NCI-H446 (cell line): ENCODE measurements around the gene POTEM.
"Not testable (repeated sequence)": the region's sequence is repeated elsewhere in the genome, so short reads cannot be mapped to it uniquely, and the experiment has no call there.

Source experiments
- DNase-seq, 2 experiments: peaks; one replicate each; lab custom pipeline; 2025; lab: John Stamatoyannopoulos, UW

The POTEM gene

GRCh38 chr14:18967134-18967533 is at the start of gene POTEM:
Gene POTEM (plus strand): TSS chr14:18967434. CDS start chr14:18967486, 52 bp downstream.
- DNase-seq: not testable (repeated sequence)

DNA sequence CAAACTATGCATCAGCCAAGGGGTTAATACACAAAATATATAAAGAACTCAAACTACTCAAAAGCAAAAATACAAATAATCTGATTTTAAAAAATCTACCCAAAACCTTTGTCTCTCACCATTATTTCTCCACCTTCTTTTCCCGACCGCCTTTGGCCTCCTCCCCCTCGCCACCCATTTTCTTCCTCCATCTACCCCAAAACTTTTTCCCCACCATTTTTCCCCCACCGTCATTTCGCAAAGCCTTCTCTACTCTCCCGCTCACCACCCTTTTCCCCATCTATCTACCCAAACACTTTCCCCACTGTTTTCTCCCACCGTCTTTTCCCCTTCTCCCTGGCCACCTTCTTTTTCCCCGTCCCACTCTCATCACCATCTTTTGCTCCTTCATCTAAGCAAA is 48.9 kb upstream of the POTEM start:
- DNase-seq: not testable (repeated sequence)

- DNase-seq: not testable (repeated sequence)
These were observed 47.2 kb upstream of the POTEM start for GRCh38 chr14:18920052-18920451.

GRCh38 chr14:18921055-18921701 is 46.1 kb upstream of the POTEM start:
- DNase-seq: not testable (repeated sequence)

- DNase-seq: not testable (repeated sequence)
These were observed 30.4 kb upstream of the POTEM start for GRCh38 chr14:18936848-18937247.

DNA sequence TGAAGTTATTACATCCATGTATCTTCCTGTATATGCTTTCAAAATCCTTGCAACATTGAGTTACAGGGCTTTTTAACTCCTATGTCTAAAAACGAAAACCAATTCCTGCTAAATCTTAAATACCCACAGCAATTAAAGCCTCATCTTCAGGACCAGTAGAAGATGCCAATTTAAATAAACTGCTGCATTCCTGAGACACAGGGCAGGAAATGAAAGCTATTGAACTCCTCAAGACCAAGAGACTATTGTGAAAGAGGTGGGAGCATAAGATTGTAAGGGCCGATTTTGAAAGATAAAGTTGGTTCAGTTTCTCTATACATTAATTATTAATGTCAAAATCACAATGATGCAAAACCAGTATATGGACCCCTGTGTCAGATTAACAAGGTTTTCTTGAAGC is 28.5 kb upstream of the POTEM start:
- DNase-seq: not testable (repeated sequence)

DNA sequence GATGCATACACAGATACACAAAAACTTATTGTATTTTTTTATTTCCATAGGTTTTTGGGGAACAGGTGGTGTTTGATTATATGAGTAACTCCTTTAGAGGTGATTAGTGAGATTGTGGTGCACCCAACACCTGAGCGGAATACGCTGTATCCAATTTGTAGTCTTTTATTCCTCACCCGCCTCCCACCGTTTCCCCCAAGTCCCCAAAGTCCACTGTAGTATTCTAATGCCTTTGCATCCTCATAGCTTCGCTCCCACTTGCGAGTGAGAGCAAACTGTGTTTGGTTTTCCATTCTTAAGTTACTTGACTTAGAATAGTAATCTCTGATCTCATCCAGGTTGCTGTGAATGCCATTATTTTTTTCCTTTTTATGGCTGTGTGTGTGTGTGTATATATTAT is 17.3 kb upstream of the POTEM start:
- not testable (repeated sequence) for DNase-seq

GRCh38 chr14:18953085-18953484 is 14.1 kb upstream of the POTEM start:
- DNase-seq: not testable (repeated sequence)

- not testable (repeated sequence) for DNase-seq
These were observed 11.4 kb upstream of the POTEM start for GRCh38 chr14:18955816-18956215.

GRCh38 chr14:18961576-18961975 is 5.7 kb upstream of the POTEM start:
- not testable (repeated sequence) for DNase-seq

- not testable (repeated sequence) for DNase-seq
These were observed 5.1 kb upstream of the POTEM start for GRCh38 chr14:18962143-18962542.

DNA sequence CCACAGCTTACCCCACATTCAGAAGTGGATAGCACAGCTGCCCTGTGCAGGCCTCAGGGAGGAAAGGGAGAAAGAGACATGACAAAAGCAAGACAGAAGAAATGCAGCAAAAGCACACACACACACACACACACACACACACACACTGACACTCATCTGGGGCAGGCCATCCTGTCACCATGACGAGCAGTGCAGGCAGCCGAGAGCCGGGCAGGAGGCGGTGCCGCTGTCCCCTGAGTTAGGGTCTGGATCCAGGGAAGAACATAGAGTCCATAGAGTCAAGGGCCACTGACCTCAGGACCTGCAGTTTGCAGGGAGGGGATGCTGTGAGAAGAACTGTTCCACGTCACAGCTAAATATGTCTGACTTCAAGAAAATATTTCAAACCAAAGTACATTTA is 4.0 kb upstream of the POTEM start:
- DNase-seq: not testable (repeated sequence)

DNA sequence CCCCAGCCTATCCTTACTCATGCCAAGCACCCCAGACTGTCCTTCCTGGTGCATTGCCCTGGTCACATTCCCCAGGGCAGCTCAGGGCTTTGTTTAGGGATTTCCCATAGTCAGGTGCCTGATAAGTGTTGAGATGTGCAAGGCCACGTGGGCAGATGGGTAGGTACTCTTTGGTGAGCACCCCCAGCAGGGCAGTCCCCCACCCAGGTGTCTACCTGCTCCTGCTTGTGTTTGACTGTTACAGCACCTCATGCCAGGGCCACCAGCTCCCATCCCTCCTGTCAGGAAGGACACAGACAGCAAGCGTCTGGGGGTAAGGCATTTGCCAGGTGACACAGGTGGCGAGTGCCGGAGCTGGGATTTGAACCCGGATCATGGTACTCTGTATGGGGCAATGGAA is 2.4 kb upstream of the POTEM start:
- DNase-seq: not testable (repeated sequence)

DNA sequence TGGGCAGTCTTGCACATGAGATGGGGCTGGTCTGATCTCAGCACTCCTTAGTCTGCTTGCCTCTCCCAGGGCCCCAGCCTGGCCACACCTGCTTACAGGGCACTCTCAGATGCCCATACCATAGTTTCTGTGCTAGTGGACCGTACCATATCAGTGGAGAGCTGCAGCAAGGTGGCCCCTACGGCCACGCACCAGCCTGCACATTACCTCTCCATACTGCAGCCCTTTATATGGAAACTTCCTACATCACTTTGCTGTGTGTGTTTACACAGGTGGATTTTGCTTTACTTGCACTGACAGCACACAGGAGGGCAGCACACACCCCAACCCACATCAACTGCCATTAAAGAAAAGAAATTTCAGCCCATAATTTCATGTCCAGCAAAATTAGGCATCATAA is 35.3 kb downstream of the POTEM start:
- DNase-seq: not testable (repeated sequence)

- not testable (repeated sequence) for DNase-seq
These were observed 39.3 kb downstream of the POTEM start for GRCh38 chr14:19006490-19006889.

- not testable (repeated sequence) for DNase-seq
These were observed 40.4 kb downstream of the POTEM start for GRCh38 chr14:19007678-19008077.

DNA sequence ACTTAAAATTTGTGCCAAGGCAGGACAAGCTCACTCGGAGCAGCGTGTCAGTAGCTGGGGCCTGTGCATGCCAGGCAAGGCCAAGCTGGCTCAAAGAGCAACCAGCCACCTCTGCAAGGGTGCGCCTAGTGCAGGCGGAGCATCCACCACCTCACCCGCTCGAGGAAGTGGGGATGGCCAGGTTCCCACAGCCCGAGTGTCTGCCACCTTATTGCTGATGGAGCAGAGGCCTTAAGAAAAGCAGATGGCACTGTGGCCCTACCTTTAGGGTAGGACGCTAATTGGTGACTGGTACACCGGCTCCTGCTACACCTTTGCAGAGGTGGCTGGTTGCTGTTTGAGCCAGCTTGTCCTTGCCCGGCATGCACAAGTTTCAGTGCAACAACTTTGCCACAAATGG is 43.8 kb downstream of the POTEM start:
- not testable (repeated sequence) for DNase-seq

DNA sequence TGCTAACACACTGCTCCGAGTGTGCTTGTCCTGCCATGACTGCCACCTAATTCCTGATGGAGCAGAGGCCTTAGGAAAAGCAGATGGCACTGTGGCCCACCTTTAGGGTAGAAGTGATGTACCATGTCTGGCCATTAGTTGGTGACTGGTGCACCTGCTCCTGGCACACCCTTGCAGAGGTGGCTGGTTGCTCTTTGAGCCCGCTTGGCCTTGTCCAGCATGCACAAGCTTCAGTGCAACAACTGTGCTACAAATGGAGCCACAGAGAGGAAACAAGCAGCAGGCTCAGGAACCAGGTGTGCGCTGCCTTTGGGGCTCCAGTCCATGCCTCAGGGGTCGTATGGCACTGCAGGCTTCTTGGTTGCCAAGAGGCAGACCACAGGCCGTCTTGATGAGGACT is 44.5 kb downstream of the POTEM start:
- DNase-seq: not testable (repeated sequence)

DNA sequence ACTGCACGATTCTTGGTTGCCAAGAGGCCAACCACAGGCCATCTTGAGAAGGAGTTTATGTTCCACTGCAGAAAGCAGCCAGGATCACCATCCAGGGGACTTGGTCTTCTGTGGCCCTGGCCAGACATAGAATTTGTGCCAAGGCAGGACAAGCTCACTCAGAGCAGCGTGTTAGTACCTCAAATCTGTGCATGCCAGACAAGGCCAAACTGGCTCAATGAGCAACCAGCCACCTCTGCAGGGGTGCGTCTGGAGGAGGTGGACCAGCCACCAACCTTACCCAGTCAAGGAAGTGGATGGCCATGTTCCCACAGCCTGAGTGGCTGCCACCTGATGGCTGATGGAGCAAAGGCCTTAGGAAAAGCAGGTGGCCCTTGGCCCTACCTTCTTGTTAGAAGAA is 48.0 kb downstream of the POTEM start:
- not testable (repeated sequence) for DNase-seq

DNA sequence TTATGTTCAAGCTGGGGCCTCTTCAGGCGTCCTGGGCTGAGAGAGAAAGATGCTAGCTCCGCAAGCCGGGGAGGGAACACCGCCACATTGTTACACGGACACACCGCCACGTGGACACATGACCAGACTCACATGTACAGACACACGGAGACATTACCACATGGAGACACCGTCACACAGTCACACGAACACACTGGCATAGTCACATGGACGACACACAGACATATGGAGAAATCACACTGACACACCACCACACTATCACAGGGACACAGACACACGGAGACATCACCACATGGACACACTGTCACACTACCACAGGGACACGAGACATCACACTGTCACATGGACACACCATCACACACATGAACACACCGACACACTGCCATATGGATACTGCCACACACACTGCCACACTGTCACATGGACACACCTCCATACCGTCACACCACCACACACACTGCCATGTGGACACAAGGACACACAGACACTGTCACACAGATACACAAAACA is 57.9 kb downstream of the POTEM start:
- not testable (repeated sequence) for DNase-seq

- not testable (repeated sequence) for DNase-seq
These were observed 59.6 kb downstream of the POTEM start for GRCh38 chr14:19026649-19027351.

DNA sequence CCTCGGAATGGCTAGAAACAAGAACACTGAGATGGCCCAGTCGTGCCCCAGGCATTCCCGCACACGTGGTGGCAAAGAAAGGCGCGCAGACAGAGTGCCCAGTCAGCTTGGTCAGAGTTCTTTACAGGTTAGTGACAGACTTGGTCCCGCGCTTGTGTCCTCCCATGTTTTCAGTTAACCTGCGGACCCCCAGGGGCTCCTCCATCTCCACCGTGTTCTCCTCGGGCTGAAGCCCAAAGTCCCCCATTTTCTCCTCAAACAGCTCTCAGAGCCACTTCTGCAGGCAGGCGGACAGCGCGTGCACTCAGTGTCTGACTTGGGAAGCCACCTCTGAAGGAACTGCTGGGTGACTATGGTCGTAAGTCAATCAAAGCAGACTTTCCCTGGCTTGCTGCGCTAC is 60.7 kb downstream of the POTEM start:
- not testable (repeated sequence) for DNase-seq

GRCh38 chr14:19036811-19037382 is 69.7 kb downstream of the POTEM start:
- DNase-seq: not testable (repeated sequence)
